ENCODE measurements around the gene WNT9B. TPM values are rescaled to one million over a fixed set of nuclear protein-coding genes. Genes with fewer than 3 reads are reported as not detected.
"Not testable (repeated sequence)": the region's sequence is repeated elsewhere in the genome, so short reads cannot be mapped to it uniquely, and the experiment has no call there.

The WNT9B gene
- total and polyA plus RNA-seq, 12 donors, result 0.07 to 2.0 (median 0.55) TPM; not detected in 3

DNA sequence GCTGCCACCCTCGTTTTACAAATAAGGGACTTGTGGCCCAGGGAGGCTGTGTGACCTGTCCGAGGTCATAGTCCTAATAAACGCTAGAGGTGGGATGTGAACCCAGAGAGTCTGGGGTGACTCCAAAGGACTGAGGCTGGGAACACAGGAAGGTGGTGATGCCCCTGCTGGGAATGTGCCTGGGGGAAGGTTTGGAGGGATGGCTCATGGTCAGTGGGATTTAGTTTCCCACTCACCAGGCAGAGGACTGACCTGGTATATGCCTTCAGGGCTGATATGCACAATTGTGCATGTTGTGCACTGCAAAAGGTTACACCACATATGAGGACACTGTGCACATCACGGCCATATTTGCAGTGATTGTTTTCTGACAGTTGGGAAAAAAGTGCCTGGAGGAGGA, 13.9 kb upstream of the WNT9B start:
- Histone ChIP-seq H3K27me3 (peaks cover 14% of the 10 kb centered on the region), H3K4me1 (replicated peaks in 1 of 2) (peaks cover 0 to 8% of the 10 kb centered on the region in 2 donors), H3K36me3 (replicated peaks in 1 of 2) (no peaks in the 10 kb centered on the region), H3K4me3 (no peak overlapping the region), H3K9me3 (replicated peaks in 1 of 3) (no peaks in the 10 kb centered on the region), H3K27ac (no peak overlapping the region)
- no peak for TF ChIP-seq POLR2A (IDR thresholded peaks at IDR 0.05)
- TF ChIP-seq, protein P1, sequence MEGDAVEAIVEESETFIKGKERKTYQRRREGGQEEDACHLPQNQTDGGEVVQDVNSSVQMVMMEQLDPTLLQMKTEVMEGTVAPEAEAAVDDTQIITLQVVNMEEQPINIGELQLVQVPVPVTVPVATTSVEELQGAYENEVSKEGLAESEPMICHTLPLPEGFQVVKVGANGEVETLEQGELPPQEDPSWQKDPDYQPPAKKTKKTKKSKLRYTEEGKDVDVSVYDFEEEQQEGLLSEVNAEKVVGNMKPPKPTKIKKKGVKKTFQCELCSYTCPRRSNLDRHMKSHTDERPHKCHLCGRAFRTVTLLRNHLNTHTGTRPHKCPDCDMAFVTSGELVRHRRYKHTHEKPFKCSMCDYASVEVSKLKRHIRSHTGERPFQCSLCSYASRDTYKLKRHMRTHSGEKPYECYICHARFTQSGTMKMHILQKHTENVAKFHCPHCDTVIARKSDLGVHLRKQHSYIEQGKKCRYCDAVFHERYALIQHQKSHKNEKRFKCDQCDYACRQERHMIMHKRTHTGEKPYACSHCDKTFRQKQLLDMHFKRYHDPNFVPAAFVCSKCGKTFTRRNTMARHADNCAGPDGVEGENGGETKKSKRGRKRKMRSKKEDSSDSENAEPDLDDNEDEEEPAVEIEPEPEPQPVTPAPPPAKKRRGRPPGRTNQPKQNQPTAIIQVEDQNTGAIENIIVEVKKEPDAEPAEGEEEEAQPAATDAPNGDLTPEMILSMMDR (IDR thresholded peaks at IDR 0.05), result no peak
- WGBS, 4 donors, result 64 to 79% (median 71%) methylated on average over 4 of the region's 4 CpGs
- intact Hi-C loops (cut with DNase I), result no loop called here
- DNase-seq, result no peak

DNA sequence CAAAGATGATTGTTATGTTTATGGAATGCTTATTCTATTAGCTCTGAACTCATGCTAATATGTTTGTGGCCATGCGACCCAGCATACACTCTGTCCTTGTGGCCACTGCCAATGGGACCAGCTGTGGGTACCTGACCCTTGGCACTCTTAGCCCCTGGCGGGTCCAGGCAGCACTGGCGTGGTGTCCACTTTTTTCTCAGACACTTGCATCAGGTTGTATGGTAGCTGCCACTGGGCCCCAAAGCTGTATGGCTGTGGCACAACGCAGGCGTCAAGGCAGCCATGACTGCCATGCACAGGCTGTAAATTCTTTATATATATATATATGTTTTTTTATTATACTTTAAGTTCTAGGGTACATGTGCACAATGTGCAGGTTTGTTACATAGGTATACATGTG, 12.2 kb upstream of the WNT9B start:
- H3K27ac ChIP-seq, result no peak overlapping the region
- intact Hi-C loops (cut with DNase I), result no loop called here
- H3K27me3 ChIP-seq, result peaks cover 14% of the 10 kb centered on the region
- no peaks in the 10 kb centered on the region for H3K9me3 ChIP-seq (replicated peaks in 1 of 3)
- no peak for TF ChIP-seq POLR2A (IDR thresholded peaks at IDR 0.05)
- 75 to 90% (median 79%) methylated on average over 5 of the region's 5 CpGs for whole genome bisulfite sequencing, 4 donors
- DNase-seq, result no peak
- H3K4me3 ChIP-seq, result no peak overlapping the region
- no peaks in the 10 kb centered on the region for H3K36me3 ChIP-seq (replicated peaks in 1 of 2)
- H3K4me1 ChIP-seq (replicated peaks in 1 of 2), result peaks cover 0 to 8% of the 10 kb centered on the region in 2 donors

DNA sequence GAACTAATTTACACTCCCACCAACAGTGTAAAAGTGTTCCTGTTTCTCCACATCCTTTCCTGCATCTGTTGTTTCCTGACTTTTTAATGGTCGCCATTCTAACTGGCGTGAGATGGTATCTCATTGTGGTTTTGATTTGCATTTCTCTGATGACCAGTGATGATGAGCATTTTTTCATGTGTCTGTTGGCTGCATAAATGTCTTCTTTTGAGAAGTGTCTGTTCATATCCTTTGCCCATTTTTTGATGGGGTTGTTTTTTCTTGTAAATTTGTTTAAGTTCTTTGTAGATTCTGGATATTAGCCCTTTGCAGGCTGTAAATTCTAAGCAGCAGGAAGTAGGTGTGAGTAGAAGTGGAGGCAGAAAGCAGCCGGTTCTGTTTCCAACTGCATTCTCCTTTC, 10.8 kb upstream of the WNT9B start:
- peaks cover 14% of the 10 kb centered on the region for H3K27me3 ChIP-seq
- H3K4me3 ChIP-seq; H3K9me3 ChIP-seq (replicated peaks in 1 of 3); DNase-seq; H3K36me3 ChIP-seq (replicated peaks in 1 of 2); H3K4me1 ChIP-seq (replicated peaks in 1 of 2); H3K27ac ChIP-seq: not testable (repeated sequence)
- 52 to 61% (median 53%) methylated on average over 3 of the region's 3 CpGs for WGBS, 4 donors
- intact Hi-C loops (cut with DNase I), result loop anchor here in 1 of 2 donors (10.0 kb wide), 1 partner anchor 154 kb away; no protein-coding TSS in a partner anchor

DNA sequence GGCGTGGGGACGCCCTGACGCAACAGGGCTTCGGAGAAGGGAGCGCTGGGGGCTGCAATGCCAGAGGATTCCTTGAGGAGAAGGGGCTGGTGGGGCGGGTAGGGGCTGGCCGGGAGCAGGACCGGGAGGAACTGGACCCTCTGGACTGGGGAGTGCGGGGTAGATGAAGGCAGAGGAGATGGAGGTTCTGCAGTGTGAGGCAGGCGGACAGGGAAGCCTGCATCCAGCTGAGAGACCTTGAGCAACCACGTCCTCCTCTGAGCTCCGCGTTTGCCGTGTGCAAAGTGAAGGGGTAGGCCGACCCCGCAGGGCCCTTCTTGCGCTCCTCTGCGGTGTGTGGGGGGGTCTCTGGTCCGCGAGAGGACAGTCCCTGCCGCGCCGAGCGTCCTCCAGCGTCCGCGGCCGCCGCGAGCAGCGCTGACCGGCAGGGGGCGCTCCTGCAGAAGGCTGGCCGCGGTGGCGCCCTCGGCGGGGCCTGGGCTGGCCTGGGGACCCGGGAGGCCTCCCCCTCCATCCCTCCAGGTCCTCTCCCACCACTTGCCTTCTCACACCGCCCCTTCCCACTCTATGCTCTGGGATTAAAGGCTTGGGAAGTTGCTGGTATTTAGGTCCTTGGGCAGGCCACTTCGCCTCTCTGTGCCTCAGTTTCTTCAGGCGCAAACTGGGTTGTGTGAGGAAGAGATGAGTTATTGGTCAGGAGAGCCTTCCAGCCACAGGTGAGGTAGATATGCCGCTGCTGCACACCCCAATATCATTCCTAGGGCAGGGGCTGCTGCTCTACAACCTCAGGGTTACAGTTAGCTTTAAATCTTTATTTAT, 9.6 kb upstream of the WNT9B start:
- H3K27me3 ChIP-seq, result peaks cover 14% of the 10 kb centered on the region
- 15 to 39% (median 19%) methylated on average over 15 to 43 of the region's 43 CpGs for WGBS, 4 donors
- peak in 2 of 7 donors; percentile 31 to 32 for DNase-seq
- H3K4me1 ChIP-seq (replicated peaks in 1 of 2), result peaks cover 0 to 8% of the 10 kb centered on the region in 2 donors
- H3K36me3 ChIP-seq (replicated peaks in 1 of 2), result no peaks in the 10 kb centered on the region
- TF ChIP-seq, protein P1 (IDR thresholded peaks at IDR 0.05), result peak; percentile 28 to 79 (median 49)
- no peak for TF ChIP-seq POLR2A (IDR thresholded peaks at IDR 0.05)
- no peak overlapping the region for H3K27ac ChIP-seq
- intact Hi-C loops (cut with DNase I), result loop anchor here (2.0 to 10.0 kb wide), 2 partner anchors 95 to 153 kb away; no protein-coding TSS in a partner anchor
- peak overlapping the region in 1 of 4 donors; percentile 26 for H3K4me3 ChIP-seq
- H3K9me3 ChIP-seq (replicated peaks in 1 of 3), result no peaks in the 10 kb centered on the region

DNA sequence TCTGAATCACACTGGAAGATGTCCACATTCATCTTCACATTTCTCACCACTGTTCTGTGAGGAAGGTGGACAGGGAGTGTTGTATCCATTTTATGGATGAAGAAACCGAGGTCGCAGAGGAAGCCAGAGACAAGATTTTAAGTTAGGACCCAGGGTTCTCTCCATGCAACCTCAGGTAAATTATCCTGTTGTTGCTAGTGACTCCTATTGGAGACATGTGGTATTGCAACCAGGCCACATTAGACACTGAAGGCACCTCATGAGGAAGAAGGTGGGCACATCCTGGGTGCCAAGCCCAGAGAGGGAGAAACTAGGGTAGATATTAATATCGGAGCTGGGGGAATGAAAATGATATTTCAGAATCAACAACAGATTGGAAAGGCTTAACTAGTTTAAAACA, 8.5 kb upstream of the WNT9B start:
- intact Hi-C loops (cut with DNase I), result loop anchor here (2.0 to 10.0 kb wide), 2 partner anchors 94 to 152 kb away; no protein-coding TSS in a partner anchor
- Histone ChIP-seq H3K27me3 (peaks cover 14% of the 10 kb centered on the region), H3K36me3 (replicated peaks in 1 of 2) (no peaks in the 10 kb centered on the region), H3K9me3 (replicated peaks in 1 of 3) (no peaks in the 10 kb centered on the region), H3K4me3 (no peak overlapping the region), H3K27ac (no peak overlapping the region), H3K4me1 (replicated peaks in 1 of 2) (peaks cover 0 to 8% of the 10 kb centered on the region in 2 donors)
- TF ChIP-seq, protein P1 (IDR thresholded peaks at IDR 0.05), result peak in 2 of 6 experiments; percentile 15 to 17
- no peak for TF ChIP-seq POLR2A (IDR thresholded peaks at IDR 0.05)
- WGBS, 4 donors, result 89 to 94% (median 92%) methylated on average over 3 of the region's 3 CpGs
- no peak for DNase-seq

Measured in adrenal gland (tissue), 12 donors.